KOPT-K1 (cell line): ENCODE results near the gene PRRX2.
"Not testable (repeated sequence)": the region's sequence is repeated elsewhere in the genome, so short reads cannot be mapped to it uniquely, and the experiment has no call there.

Experiments used
- H3K27ac ChIP-seq: fragments of 200-600 bp; sonication (generic); 2 replicates; pipeline ENCODE4 v1.5.1; 2016; ENCODE audit warnings: antibody characterized with exemption, mild to moderate bottlenecking, low read depth, low read length; ENCODE audit not compliant: poor library complexity, severe bottlenecking
- H3K36me3 ChIP-seq: fragments of 200-600 bp; sonication (generic); 2 replicates; pipeline ENCODE4 v1.5.1; 2017; ENCODE audit warnings: antibody characterized with exemption, mild to moderate bottlenecking, low read length, moderate library complexity; ENCODE audit not compliant: insufficient read depth
- H3K9me3 ChIP-seq: fragments of 200-600 bp; sonication (generic); 2 replicates; pipeline ENCODE4 v1.5.1; 2017; ENCODE audit warnings: antibody characterized with exemption, low read length, mild to moderate bottlenecking; ENCODE audit not compliant: insufficient read depth, poor library complexity, severe bottlenecking

Gene PRRX2

GRCh38 chr9:129631674-129632129, 33.7 kb upstream of the PRRX2 start:
- peaks cover 80% of the 10 kb centered on the region for H3K36me3 ChIP-seq
- no peaks in the 10 kb centered on the region for H3K9me3 ChIP-seq
- no peak overlapping the region for H3K27ac ChIP-seq

GRCh38 chr9:129632460-129632859, 33.0 kb upstream of the PRRX2 start:
- peaks cover 86% of the 10 kb centered on the region for H3K36me3 ChIP-seq
- no peak overlapping the region for H3K27ac ChIP-seq
- no peaks in the 10 kb centered on the region for H3K9me3 ChIP-seq

DNA sequence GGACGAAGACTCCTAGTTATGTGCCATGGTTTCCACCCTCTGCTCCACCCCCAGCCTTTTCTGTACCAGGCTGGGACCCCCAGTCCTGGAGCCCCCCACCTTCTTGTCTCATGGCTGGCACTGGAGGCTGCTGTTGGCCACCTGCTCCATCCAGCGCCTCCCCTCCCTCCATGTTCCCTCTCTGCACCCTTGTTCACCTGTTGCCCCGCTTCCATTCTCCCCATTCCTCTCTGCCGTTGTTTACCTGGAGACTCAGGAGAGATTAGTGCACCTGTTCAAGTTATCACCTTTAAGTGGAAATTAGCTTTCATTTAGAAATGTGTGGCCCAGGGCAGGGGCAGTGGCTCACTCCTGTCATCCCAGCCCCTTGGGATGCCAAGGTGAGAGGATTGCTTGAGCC, 32.2 kb upstream of the PRRX2 start:
- peaks cover 86% of the 10 kb centered on the region for H3K36me3 ChIP-seq
- no peak overlapping the region for H3K27ac ChIP-seq
- H3K9me3 ChIP-seq: no peaks in the 10 kb centered on the region

- Histone ChIP-seq H3K9me3 (no peaks in the 10 kb centered on the region), H3K27ac (no peak overlapping the region), H3K36me3 (peaks cover 87% of the 10 kb centered on the region)
Measured at GRCh38 chr9:129633848-129634247, 31.6 kb upstream of the PRRX2 start.

DNA sequence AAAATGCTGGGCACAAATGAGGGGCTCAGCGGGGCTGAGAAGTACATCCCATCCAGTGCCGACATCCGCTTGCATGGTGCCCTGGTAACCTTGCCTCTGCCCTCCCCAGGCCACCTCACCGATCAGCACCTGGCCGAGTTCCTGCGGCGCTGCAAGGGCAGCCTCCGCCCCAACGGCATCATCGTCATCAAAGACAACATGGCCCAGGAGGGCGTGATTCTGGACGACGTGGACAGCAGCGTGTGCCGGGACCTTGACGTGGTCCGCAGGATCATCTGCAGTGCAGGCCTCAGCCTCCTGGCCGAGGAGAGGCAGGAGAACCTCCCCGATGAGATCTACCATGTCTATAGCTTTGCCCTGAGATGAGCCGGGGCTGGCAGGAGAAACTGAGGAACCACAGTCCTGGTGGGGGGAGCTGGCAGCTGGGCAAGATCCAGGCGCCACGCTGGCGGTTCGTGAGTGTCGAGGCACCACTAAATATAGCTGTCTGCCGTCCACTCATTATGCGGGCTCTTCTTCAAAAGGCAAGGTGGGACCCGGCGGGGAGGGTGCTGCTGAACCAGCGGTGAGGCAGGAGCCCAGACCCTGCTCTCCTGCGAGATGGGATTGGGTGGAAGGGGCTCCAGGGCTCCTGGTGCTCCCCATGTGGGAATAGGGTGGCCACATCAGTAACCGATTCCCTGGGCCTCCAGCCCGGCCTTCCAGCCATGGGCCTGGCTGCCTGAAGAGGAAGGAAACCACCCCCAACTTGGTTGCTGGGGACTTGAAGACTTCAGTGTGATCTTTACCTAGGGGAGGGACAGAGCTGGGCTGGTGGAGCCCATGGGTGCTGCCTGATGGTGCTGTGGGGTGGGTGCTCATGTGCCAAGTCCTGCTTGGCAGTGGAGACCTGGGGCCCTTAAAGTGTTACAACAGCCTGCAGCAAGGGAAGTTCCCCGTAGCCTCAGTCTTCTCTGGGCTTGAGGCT, 30.1 kb upstream of the PRRX2 start:
- H3K36me3 ChIP-seq: peaks cover 86% of the 10 kb centered on the region
- no peaks in the 10 kb centered on the region for H3K9me3 ChIP-seq
- no peak overlapping the region for H3K27ac ChIP-seq

DNA sequence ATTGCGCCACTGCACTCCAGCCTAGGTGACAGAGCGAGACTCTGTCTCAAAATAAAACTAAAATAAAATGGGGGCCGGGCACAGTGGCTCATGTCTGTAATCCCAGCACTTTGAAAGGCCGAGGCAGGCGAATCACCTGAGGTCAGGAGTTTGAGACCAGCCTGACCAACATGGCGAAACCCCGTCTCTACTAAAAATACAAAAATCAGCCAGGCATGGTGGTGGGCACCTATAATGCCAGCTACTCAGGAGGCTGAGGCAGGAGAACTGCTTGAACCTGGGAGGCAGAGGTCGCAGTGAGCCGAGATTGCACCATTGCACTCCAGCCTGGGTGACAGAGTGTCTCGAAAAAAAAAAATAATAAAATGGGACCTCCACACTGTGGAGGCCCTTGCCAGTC, 29.1 kb upstream of the PRRX2 start:
- H3K9me3 ChIP-seq, H3K27ac ChIP-seq: not testable (repeated sequence)
- peaks cover 83% of the 10 kb centered on the region for H3K36me3 ChIP-seq

DNA sequence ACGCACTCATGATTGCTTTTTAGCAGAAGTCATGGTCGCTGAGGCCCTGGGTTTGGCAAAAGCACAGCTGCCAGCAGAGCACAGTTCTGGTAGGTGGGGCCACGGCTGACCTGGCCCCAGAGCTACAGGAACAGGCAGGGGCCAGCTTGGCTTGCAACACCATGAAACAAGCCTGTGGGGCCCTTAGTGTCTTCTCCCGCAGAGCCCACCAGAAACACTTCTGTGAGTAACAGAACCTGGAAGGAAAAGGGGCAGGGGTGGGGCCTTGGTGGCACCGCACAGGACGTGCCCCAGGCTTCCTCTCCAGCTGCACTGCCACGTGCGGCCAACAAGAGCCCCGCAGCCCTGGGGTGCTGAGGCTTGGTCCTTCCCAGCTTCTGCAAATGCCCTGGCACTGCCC, 28.3 kb upstream of the PRRX2 start:
- H3K27ac ChIP-seq: no peak overlapping the region
- H3K36me3 ChIP-seq: peaks cover 75% of the 10 kb centered on the region
- no peaks in the 10 kb centered on the region for H3K9me3 ChIP-seq

- Histone ChIP-seq H3K27ac (no peak overlapping the region), H3K36me3 (peaks cover 68% of the 10 kb centered on the region), H3K9me3 (no peaks in the 10 kb centered on the region)
Measured at GRCh38 chr9:129637673-129638439, 27.6 kb upstream of the PRRX2 start.

DNA sequence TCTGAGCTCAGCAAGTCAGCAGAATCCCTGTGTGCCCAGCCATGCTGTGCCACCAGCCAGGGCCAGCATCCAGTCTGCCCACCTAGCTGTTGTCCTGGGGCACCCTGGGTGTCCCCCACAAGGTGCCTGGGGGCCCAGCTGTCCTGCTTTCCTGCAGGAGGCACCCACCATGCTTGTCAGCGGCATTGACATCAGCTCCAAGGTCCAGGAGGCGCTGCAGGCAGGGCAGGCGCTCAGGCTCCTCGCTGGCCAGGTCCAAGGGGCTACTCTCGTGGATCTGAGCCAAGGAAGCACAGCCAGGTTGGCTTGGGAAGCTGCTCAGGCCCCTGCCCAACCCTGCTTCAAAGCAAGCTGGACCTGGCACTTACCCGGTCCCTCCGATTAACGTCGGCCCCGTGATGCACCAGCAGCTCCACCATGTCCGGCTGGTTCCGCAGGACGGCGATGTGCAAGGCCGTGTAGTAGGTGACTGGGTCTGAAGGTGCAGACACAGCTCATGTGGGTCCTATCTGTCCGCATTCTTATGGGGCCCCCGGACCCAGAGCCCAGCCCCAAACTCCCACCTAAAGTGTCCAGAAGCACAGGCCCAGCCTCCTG, 26.3 kb upstream of the PRRX2 start:
- Histone ChIP-seq H3K9me3 (no peaks in the 10 kb centered on the region), H3K36me3 (peaks cover 55% of the 10 kb centered on the region), H3K27ac (no peak overlapping the region)

- Histone ChIP-seq H3K36me3 (peaks cover 49% of the 10 kb centered on the region), H3K27ac (no peak overlapping the region)
Measured at GRCh38 chr9:129639756-129640085, 25.7 kb upstream of the PRRX2 start.

DNA sequence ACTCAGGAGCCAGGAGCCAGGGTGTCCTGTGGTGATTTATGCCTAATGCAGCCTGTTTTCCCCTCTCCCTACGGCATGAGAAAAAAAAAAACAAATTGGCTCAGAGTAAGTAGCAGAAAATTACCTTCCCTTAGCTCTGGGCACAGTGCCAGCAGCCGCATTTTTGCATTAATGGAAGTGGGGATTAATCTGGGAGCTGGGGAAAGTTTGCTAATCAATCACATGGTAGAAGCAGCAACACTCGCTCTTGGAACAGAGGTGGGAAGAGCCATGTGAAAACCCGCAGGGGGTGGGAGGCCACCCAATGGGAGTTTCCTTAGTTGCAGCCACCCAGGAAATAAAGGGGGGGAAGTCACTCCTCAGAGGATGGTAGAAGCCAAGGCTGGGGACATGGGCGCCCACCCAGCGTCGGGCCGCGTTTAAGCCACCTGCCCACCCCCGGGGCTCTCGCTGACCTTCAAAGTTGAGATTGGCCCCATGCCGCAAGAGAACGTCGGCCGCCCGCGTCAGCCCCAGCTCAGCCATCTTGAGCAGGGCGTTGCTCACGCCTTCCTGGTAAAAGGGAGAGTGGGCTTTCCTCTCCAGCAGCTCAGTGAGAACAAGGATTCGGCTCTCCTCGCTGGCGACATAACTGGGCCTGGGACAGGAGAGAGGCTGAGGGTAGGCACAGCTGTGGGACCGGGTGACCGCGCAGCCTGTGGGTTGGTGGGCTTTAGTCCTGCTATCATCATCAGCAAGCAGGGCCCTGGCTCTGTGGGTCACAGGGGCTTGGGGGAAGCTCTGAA, 25.2 kb upstream of the PRRX2 start:
- H3K9me3 ChIP-seq: no peaks in the 10 kb centered on the region
- no peak overlapping the region for H3K27ac ChIP-seq
- peaks cover 44% of the 10 kb centered on the region for H3K36me3 ChIP-seq

More at GRCh38 chr9:129639756-129640085, 25.7 kb upstream of the PRRX2 start:
- no peaks in the 10 kb centered on the region for H3K9me3 ChIP-seq

GRCh38 chr9:129640871-129641749, 24.3 kb upstream of the PRRX2 start:
- Histone ChIP-seq H3K36me3 (peaks cover 36% of the 10 kb centered on the region), H3K27ac (peak overlapping the region; percentile 60), H3K9me3 (no peaks in the 10 kb centered on the region)

DNA sequence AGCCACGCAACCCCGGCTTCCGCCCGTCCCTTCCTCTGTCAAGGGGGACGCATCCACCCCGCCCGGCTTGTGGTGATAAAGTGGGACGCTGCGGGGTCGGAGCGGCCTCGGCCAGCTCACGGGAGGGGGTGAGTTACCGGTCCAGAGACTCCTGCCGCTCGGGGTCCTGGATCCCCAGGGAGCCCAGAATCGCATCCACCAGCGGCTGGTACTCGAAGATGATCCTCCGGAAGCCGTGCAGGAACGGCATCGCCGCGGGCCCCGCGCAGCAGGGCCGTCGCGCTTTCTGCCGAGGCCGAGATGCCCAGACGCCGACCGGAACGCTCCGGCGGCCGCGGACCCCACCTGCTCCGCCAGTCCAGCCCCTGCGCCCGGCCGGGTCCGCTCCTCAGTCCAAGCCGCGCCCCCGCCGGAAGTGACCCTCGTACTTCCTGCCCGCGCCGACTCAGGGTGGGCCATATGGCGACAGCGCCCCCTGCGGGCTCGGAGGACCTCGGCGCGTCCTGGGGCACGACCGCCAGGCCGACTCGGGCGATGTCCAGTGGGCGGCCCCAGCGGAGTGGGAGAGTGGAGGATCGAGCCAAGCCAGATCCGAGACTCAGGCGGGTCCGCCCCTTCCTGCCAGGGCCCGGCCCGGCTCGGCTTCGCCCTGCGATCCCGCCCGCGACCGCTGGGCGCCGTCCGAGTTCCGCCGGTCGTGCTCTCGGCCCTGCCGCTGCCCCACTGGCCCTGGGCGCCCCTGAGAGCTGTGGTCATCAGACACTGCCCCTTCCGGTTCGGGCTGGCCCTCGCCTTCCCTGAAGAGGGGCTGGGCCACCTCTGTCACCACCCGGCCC, 23.5 kb upstream of the PRRX2 start, which contains the start of gene ASB6:
ASB6 (minus strand) TSS at position 402 of the 836 bp plus-strand sequence; CDS start at position 250, 152 bp downstream.
- H3K27ac ChIP-seq: peak within 1 kb of the TSS; percentile 60
- H3K9me3 ChIP-seq: no peaks in the 10 kb centered on the region
- peaks cover 27% of the 10 kb centered on the region for H3K36me3 ChIP-seq
